ENCODE data around the gene MSH3. TPM values are rescaled to one million over a fixed set of nuclear protein-coding genes. Genes with fewer than 3 reads are reported as not detected.

MSH3 gene
- total and polyA plus RNA-seq, 2 donors from 2014 or later = 7.0 to 22.1 TPM

GRCh38 chr5:80662108-80662507 lies 7.7 kb downstream of the MSH3 start:
- Histone ChIP-seq H3K36me3 (ENCODE audit: control insufficient read depth in 2 of 3, insufficient read depth in 3 of 3, low read length in 3 of 3) (peaks cover 7 to 15% (median 13%) of the 10 kb centered on the region in 3 donors), H3K9me3 (ENCODE audit: control insufficient read depth in 2 of 3, insufficient read depth in 1 of 3, low read length in 3 of 3) (no peaks in the 10 kb centered on the region), H3K9ac (ENCODE audit: low read length in 3 of 3) (no peak overlapping the region), H3K4me3 (ENCODE audit: low read length in 3 of 3) (no peak overlapping the region), H3K27me3 (ENCODE audit: control insufficient read depth, insufficient read depth, low read length) (no peaks in the 10 kb centered on the region), H3K27ac (ENCODE audit: low read depth in 2 of 2, low read length in 2 of 2) (no peak overlapping the region), H3K4me1 (ENCODE audit: control insufficient read depth in 2 of 3, insufficient read depth in 2 of 3, low read depth in 1 of 3, low read length in 3 of 3) (peaks cover 0 to 2% (median 0%) of the 10 kb centered on the region in 3 donors)
- DNase-seq = no peak
- TF ChIP-seq CTCF (IDR thresholded peaks at IDR 0.05; ENCODE audit: borderline replicate concordance, extremely low read depth, insufficient read depth) = no peak
- intact Hi-C loops (cut with DNase I) = no loop called here
- FAIRE-seq = no peak

GRCh38 chr5:80665057-80665456 lies 10.6 kb downstream of the MSH3 start:
- peaks cover 3 to 16% (median 5%) of the 10 kb centered on the region in 3 donors for H3K36me3 ChIP-seq (ENCODE audit: control insufficient read depth in 2 of 3, insufficient read depth in 3 of 3, low read length in 3 of 3)
- intact Hi-C loops (cut with DNase I) = no loop called here
- no peak for FAIRE-seq
- no peak overlapping the region for H3K27ac ChIP-seq (ENCODE audit: low read depth in 2 of 2, low read length in 2 of 2)
- H3K9ac ChIP-seq (ENCODE audit: low read length in 3 of 3) = no peak overlapping the region
- peaks cover 0 to 5% (median 0%) of the 10 kb centered on the region in 3 donors for H3K4me1 ChIP-seq (ENCODE audit: control insufficient read depth in 2 of 3, insufficient read depth in 2 of 3, low read depth in 1 of 3, low read length in 3 of 3)
- no peaks in the 10 kb centered on the region for H3K9me3 ChIP-seq (ENCODE audit: control insufficient read depth in 2 of 3, insufficient read depth in 1 of 3, low read length in 3 of 3)
- DNase-seq = no peak
- no peaks in the 10 kb centered on the region for H3K27me3 ChIP-seq (ENCODE audit: control insufficient read depth, insufficient read depth, low read length)
- no peak for TF ChIP-seq CTCF (IDR thresholded peaks at IDR 0.05; ENCODE audit: borderline replicate concordance, extremely low read depth, insufficient read depth)
- no peak overlapping the region for H3K4me3 ChIP-seq (ENCODE audit: low read length in 3 of 3)

GRCh38 chr5:80667384-80667783 lies 12.9 kb downstream of the MSH3 start:
- Histone ChIP-seq H3K27me3 (ENCODE audit: control insufficient read depth, insufficient read depth, low read length) (no peaks in the 10 kb centered on the region), H3K9me3 (ENCODE audit: control insufficient read depth in 2 of 3, insufficient read depth in 1 of 3, low read length in 3 of 3) (no peaks in the 10 kb centered on the region), H3K36me3 (ENCODE audit: control insufficient read depth in 2 of 3, insufficient read depth in 3 of 3, low read length in 3 of 3) (peaks cover 3 to 14% (median 5%) of the 10 kb centered on the region in 3 donors), H3K27ac (ENCODE audit: low read depth in 2 of 2, low read length in 2 of 2) (no peak overlapping the region), H3K4me3 (ENCODE audit: low read length in 3 of 3) (no peak overlapping the region), H3K4me1 (ENCODE audit: control insufficient read depth in 2 of 3, insufficient read depth in 2 of 3, low read depth in 1 of 3, low read length in 3 of 3) (peaks cover 0 to 3% (median 0%) of the 10 kb centered on the region in 3 donors), H3K9ac (ENCODE audit: low read length in 3 of 3) (no peak overlapping the region)
- FAIRE-seq (no peak), DNase-seq (no peak)
- intact Hi-C loops (cut with DNase I) = no loop called here
- TF ChIP-seq CTCF (IDR thresholded peaks at IDR 0.05; ENCODE audit: borderline replicate concordance, extremely low read depth, insufficient read depth) = no peak
